ENCODE measurements around the gene CRAT. TPM values are rescaled to one million over a fixed set of nuclear protein-coding genes. Genes with fewer than 3 reads are reported as not detected.
"Not testable (repeated sequence)": the region's sequence is repeated elsewhere in the genome, so short reads cannot be mapped to it uniquely, and the experiment has no call there.

Gene CRAT
- total RNA-seq, 2 donors from 2014 or later: 21.4 to 23.8 TPM

DNA sequence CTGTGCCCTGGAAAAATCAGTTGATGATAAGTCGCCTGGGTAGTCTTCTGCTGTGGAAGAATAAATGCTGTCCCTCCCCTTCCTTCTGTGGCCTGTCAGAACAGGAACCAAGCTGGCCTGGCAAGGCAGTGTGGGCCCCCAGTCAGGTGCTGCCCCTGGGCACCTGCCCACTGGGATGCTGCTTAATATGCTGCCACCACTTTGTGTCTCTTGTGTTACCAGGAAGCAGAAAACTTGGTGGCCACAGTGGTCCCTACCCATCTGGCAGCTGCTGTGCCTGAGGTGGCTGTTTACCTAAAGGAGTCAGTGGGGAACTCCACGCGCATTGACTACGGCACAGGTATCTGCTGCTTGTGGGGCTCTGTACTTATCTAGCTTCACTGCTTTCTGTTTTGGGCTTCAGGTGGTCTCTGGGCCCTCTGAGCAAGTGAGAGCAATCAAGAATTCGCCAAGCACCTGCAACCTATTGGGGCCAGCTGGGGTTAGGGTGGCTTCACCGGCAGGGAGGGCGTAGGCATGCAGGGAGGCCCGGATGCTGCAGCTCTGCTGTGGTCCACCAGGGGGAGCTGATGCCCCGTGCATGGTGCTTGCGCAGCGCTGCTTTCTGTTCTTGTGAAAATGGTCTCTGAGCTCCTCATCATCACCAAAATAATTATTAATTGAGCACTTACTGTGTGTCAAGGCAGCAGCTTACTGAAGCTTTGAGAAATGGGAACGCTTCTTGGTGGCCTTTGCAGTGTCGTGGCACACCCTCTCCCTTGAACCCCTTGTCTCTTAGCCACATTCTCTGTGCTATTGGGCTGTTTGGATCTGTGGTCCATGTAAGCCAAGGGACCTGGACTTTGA lies 20.9 kb upstream of the CRAT start:
- Mint-ChIP-seq H3K27me3 (ENCODE audit: low read depth) (no peaks in the 10 kb centered on the region), H3K9me3 (no peaks in the 10 kb centered on the region), H3K36me3 (ENCODE audit: insufficient read depth in 2 of 2) (peaks cover 0 to 12% of the 10 kb centered on the region in 2 donors), H3K4me1 (ENCODE audit: low read depth) (peaks cover 10% of the 10 kb centered on the region), H3K4me3 (no peak overlapping the region), H3K27ac (peak overlapping the region; percentile 72)
- ATAC-seq (replicated peaks in 1 of 2) (peak; percentile 93 to 98), DNase-seq (peak; percentile 84 to 87)

DNA sequence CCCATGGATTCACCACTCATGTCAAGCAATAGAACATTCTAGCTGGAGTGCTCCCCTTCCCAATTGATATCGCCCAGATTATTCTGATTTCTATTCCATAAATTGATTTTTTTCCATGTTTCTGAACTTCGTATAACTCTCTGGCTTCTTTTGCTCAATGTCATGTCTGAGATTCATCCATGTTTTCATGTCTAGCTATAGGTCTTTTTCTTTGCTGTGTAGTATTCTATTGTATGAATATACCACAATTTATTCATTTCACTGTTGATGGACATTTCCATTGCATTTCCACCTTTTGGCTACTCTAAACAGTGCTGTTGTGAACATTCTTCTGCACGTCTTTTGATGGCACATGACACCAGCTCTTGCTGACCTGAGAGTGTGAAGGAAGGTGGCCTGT lies 20.2 kb upstream of the CRAT start:
- Mint-ChIP-seq H3K4me1 (ENCODE audit: low read depth) (peaks cover 10% of the 10 kb centered on the region), H3K27me3 (ENCODE audit: low read depth) (no peaks in the 10 kb centered on the region), H3K36me3 (ENCODE audit: insufficient read depth in 2 of 2) (peaks cover 0 to 12% of the 10 kb centered on the region in 2 donors), H3K27ac (no peak overlapping the region), H3K9me3 (no peaks in the 10 kb centered on the region), H3K4me3 (no peak overlapping the region)
- DNase-seq: no peak
- no peak for ATAC-seq (replicated peaks in 1 of 2)

DNA sequence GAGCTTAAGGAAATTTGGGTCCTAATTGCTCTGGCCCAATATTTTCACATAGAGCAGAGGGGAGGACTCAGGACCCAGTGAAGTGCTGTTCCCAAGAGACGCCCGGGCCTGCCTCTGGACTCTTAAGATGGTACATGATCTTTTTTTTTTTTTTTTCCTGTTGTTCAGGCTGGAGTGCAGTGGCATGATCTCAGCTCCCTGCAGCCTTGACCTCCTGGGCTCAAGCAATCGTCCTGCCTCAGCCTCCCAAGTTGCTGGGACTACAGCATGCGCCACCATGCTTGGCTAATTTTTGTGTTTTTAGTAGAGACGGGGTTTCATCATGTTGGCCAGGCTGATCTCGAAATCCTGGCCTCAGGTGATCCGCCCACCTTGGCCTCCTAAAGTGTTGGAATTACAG lies 19.7 kb upstream of the CRAT start:
- H3K36me3 Mint-ChIP-seq (ENCODE audit: insufficient read depth in 2 of 2): peaks cover 0 to 12% of the 10 kb centered on the region in 2 donors
- not testable (repeated sequence) for H3K4me3 Mint-ChIP-seq; H3K27ac Mint-ChIP-seq; H3K27me3 Mint-ChIP-seq (ENCODE audit: low read depth); H3K9me3 Mint-ChIP-seq; H3K4me1 Mint-ChIP-seq (ENCODE audit: low read depth); ATAC-seq (replicated peaks in 1 of 2); DNase-seq

DNA sequence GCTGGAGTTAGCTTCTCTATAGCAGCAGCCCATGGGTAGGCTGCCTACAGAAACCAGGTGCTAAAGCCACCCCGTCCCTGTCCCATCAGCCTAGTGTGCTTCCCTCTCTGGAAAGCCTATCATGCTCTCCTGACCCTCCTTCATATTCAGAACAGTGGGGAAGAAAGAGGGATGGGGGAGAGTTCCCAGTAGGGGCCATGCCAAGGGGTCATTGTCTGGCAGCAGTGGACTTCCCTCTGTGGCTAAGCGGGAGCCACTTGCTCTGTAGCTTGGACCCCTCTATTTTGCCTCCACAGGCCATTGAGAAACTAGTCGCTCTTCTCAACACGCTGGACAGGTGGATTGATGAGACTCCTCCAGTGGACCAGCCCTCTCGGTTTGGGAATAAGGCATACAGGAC lies 18.1 kb upstream of the CRAT start:
- Mint-ChIP-seq H3K9me3 (no peaks in the 10 kb centered on the region), H3K4me3 (no peak overlapping the region), H3K27ac (no peak overlapping the region), H3K27me3 (ENCODE audit: low read depth) (no peaks in the 10 kb centered on the region), H3K4me1 (ENCODE audit: low read depth) (peaks cover 10% of the 10 kb centered on the region), H3K36me3 (ENCODE audit: insufficient read depth in 2 of 2) (peaks cover 0 to 11% of the 10 kb centered on the region in 2 donors)
- DNase-seq (no peak), ATAC-seq (replicated peaks in 1 of 2) (no peak)

DNA sequence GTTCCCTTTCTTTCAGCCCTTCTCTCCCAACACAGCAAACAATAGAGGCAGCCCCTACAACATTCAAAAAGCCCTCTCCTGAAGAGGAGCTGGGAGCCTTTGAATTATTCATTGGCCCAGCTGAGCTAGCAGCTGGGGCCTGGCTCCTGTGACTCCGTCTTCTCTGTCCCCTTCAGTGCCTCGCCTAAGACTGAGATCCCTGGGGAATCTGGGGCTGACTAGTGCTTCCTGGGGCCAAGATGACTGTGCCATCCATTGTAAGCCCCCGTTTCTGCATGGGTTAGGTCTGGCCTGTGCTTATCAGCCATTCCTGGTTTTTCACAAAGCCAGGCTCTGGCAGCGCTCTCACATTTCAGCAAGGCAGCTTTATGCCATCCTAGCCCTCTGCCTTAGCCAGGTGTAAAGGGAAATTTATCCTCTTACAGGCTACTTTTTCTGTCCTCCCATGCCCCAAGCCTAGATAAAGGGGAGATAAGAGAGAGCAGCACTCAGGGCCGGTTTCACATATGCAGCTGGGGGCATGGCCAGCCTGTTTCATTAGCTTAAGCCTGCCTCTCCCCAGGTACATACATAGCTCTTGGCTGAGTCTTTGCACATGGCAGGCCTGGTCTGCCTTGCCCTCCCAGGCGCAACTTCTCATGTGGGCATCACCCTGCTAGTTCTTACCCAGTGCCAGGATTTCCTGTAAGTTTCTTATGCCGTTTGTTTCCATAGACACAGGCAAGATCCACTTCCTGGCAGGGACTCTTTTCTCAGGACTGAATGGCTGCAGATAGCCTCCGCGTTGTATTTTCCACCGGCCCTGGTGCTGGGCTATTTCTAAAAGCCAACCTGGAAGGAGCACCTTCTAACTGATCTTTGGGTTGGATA lies 16.4 kb upstream of the CRAT start:
- H3K36me3 Mint-ChIP-seq (ENCODE audit: insufficient read depth in 2 of 2): peaks cover 0 to 11% of the 10 kb centered on the region in 2 donors
- no peaks in the 10 kb centered on the region for H3K27me3 Mint-ChIP-seq (ENCODE audit: low read depth)
- no peak for DNase-seq
- H3K4me1 Mint-ChIP-seq (ENCODE audit: low read depth): peaks cover 9% of the 10 kb centered on the region
- H3K27ac Mint-ChIP-seq: no peak overlapping the region
- no peaks in the 10 kb centered on the region for H3K9me3 Mint-ChIP-seq
- H3K4me3 Mint-ChIP-seq: no peak overlapping the region
- ATAC-seq (replicated peaks in 1 of 2): no peak

DNA sequence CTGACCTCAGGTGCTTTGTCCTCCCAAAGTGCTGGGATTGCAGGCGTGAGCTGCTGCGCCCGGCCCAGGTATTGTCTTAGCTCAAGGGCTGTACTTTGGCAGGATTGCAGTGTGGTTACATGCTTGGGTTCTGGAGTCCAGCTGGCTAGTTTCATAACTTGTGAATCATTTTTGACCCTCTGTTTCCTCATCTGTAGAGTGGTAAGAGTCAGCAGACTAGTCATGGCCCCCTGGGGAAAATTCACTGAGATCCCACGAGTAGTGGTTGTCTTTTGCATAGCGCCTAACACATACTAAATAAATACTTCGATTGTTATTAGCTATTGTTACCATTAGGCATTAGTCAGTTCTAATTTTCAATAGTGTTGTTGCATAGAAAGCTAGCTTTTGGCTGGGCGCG lies 14.9 kb upstream of the CRAT start:
- H3K9me3 Mint-ChIP-seq: no peaks in the 10 kb centered on the region
- no peaks in the 10 kb centered on the region for H3K27me3 Mint-ChIP-seq (ENCODE audit: low read depth)
- H3K4me1 Mint-ChIP-seq (ENCODE audit: low read depth): no peaks in the 10 kb centered on the region
- no peak overlapping the region for H3K4me3 Mint-ChIP-seq
- ATAC-seq (replicated peaks in 1 of 2) (no peak), DNase-seq (no peak)
- peaks cover 0 to 4% of the 10 kb centered on the region in 2 donors for H3K36me3 Mint-ChIP-seq (ENCODE audit: insufficient read depth in 2 of 2)
- no peak overlapping the region for H3K27ac Mint-ChIP-seq

DNA sequence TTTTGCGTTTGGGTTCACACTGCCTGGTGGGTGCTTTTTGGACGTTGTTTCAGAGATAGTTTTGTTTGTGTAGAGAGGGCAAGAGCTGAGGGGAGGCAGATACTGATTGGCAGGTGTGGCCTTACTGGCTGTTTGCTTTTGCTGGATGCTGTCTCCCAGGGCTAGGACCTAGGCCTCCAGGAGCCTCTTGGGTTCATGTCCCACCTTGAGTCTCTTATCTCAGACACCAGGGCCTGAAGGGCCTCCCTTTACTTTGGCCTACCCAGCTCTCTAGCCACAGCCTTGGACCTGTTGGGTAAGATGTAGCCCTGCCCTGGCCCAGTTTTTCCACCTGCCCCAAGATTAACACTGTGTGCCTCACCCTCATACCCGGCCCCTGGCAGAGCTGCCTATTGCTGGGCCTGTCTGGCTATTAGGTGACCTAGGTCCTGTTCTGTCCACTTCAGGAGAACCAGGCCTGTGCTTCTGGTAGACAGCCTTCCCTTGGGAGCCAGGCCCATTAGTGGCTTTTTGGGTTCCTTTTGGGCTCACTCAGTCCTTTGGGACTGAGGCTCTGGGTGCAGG lies 14.0 kb upstream of the CRAT start:
- no peak for ATAC-seq (replicated peaks in 1 of 2)
- no peak for DNase-seq
- peaks cover 0 to 4% of the 10 kb centered on the region in 2 donors for H3K36me3 Mint-ChIP-seq (ENCODE audit: insufficient read depth in 2 of 2)
- H3K27ac Mint-ChIP-seq: no peak overlapping the region
- H3K4me3 Mint-ChIP-seq: no peak overlapping the region
- no peaks in the 10 kb centered on the region for H3K9me3 Mint-ChIP-seq
- H3K4me1 Mint-ChIP-seq (ENCODE audit: low read depth): peaks cover 3% of the 10 kb centered on the region
- H3K27me3 Mint-ChIP-seq (ENCODE audit: low read depth): no peaks in the 10 kb centered on the region

DNA sequence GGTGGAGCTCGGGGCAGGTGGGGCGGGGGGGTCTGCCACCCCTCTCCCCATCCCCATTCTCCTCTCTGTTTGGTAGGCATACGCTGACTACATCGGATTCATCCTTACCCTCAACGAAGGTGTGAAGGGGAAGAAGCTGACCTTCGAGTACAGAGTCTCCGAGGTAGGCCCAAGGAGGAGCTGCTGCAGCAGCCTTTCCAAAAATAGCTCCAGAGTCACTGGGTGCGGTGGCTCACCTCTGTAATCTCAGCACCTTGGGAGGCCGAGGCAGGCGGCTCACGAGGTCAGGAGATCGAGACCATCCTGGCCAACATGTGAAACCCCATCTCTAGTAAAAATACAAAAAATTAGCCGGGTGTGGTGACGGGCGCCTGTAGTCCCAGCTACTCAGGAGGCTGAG lies 12.4 kb upstream of the CRAT start:
- not testable (repeated sequence) for H3K9me3 Mint-ChIP-seq; ATAC-seq (replicated peaks in 1 of 2); H3K36me3 Mint-ChIP-seq (ENCODE audit: insufficient read depth in 2 of 2); H3K27me3 Mint-ChIP-seq (ENCODE audit: low read depth); H3K4me1 Mint-ChIP-seq (ENCODE audit: low read depth); DNase-seq; H3K27ac Mint-ChIP-seq; H3K4me3 Mint-ChIP-seq

DNA sequence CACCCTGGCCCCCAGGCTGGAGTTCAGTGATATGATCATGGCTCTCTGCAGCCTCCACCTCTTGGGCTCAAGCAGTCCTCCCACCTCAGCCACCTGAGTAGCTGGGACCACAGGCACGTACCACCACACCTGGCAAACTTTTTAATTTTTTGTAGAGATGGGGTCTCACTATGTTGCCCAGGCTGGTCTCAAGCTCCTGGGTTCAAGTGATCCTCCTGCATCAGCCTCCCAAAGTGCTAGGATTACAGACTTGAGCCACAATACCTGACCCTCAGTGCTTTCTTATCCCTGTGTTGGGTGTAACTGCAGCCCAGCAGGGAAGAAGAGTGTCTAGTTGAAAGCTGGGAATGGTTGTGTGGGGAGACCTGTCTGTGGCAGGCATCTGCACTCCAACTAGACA lies 11.5 kb upstream of the CRAT start:
- no peaks in the 10 kb centered on the region for H3K9me3 Mint-ChIP-seq
- H3K4me3 Mint-ChIP-seq: no peak overlapping the region
- no peaks in the 10 kb centered on the region for H3K27me3 Mint-ChIP-seq (ENCODE audit: low read depth)
- no peak for ATAC-seq (replicated peaks in 1 of 2)
- H3K4me1 Mint-ChIP-seq (ENCODE audit: low read depth): peaks cover 4% of the 10 kb centered on the region
- H3K36me3 Mint-ChIP-seq (ENCODE audit: insufficient read depth in 2 of 2): peaks cover 0 to 2% of the 10 kb centered on the region in 2 donors
- DNase-seq: no peak
- H3K27ac Mint-ChIP-seq: no peak overlapping the region

DNA sequence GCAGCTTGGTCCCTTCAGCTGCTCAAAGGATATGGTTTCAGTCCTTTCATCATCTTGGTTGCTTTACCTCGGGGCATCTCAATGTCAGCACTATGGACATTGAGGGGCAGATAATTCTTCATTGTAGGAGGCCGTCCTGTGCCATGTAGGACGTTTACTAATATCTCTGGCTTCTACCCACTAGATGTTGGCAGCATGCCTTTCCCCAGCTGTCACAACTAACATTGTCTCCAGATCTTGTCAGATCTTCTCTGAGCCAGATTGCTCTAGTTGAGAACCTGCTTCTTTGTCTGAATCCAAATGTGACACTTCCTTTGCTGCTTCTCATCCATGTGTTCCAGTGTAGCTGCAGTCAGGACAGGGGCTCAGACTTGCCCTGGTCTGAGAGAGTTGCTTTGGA lies 10.9 kb upstream of the CRAT start:
- Mint-ChIP-seq H3K4me3 (no peak overlapping the region), H3K9me3 (no peaks in the 10 kb centered on the region), H3K27me3 (ENCODE audit: low read depth) (no peaks in the 10 kb centered on the region), H3K36me3 (ENCODE audit: insufficient read depth in 2 of 2) (peaks cover 0 to 2% of the 10 kb centered on the region in 2 donors), H3K27ac (no peak overlapping the region), H3K4me1 (ENCODE audit: low read depth) (peaks cover 4% of the 10 kb centered on the region)
- ATAC-seq (replicated peaks in 1 of 2) (no peak), DNase-seq (no peak)

DNA sequence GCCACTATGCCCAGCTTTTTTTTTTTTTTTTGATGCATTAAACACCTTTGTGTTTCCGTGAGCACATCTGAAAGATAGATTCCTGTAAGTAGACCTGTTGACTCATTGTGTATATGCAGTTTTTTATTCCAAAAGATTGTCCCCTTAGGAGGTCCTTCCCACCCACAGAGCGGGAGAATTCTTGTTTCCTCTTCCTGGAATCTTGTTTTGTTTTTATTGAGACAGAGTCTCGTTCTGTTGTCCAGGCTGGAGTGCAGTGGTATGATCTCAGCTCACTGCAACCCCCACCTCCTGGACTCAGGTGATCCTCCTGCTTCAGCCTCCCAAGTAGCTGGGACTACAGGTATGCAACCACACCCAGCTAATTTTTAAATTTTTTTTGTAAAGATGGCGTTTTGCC lies 8.2 kb upstream of the CRAT start:
- no peak for ATAC-seq (replicated peaks in 1 of 2)
- DNase-seq: no peak
- Mint-ChIP-seq H3K4me1 (ENCODE audit: low read depth) (peaks cover 21% of the 10 kb centered on the region), H3K9me3 (no peaks in the 10 kb centered on the region), H3K36me3 (ENCODE audit: insufficient read depth in 2 of 2) (peaks cover 0 to 2% of the 10 kb centered on the region in 2 donors), H3K27me3 (ENCODE audit: low read depth) (no peaks in the 10 kb centered on the region), H3K27ac (no peak overlapping the region), H3K4me3 (no peak overlapping the region)

DNA sequence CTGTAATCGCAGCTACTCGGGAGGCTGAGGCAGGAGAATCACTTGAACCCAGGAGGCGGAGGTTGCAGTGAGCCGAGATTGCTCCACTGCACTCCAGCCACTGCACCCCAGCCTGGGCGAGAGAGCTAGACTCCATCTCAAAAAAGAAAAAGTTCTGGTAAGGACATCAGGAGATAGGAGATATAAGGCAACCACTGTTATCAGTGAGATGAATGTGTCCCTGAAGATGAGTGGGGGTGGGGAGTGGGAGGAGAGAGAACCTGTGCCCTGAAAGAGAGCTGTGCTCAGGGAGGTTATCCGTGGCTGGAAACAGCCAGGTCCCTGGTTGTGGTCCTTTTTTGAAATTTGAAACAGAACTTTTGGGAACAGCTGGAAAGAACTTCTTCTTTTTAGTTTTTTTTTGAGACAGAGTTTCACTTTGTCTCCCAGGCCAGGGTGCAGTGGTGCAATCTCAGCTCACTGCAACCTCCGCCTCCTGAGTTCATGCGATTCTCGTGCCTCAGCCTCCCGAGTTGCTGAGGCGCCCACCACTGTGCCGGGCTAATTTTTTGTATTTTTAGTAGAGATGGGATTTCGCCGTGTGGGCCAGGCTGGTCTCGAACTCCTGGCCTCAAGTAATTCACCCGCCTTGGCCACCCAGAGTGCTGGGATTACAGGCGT lies 3.2 kb upstream of the CRAT start:
- Mint-ChIP-seq H3K9me3 (no peaks in the 10 kb centered on the region), H3K4me3 (no peak overlapping the region), H3K27me3 (ENCODE audit: low read depth) (no peaks in the 10 kb centered on the region), H3K4me1 (ENCODE audit: low read depth) (peaks cover 38% of the 10 kb centered on the region), H3K27ac (no peak overlapping the region), H3K36me3 (ENCODE audit: insufficient read depth in 2 of 2) (no peaks in the 10 kb centered on the region)
- DNase-seq: no peak
- no peak for ATAC-seq (replicated peaks in 1 of 2)

DNA sequence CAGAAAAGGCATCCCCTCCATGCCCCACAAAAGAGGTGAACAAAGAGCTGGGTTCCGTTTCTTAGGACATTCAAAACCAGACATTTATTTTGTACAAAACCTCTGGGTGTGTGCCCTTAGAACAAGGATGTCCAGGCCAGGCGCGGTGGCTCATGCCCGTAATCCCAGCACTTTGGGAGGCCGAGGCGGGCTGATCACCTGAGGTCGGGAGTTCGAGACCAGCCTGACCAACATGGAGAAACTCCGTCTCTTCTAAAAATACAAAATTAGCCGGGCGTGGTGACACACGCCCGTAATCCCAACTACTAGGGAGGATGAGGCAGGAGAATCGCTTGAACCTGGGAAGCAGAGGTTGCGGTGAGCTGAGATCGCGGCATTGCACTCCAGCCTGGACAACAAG lies 1.9 kb upstream of the CRAT start:
- H3K9me3 Mint-ChIP-seq; H3K27me3 Mint-ChIP-seq (ENCODE audit: low read depth); ATAC-seq (replicated peaks in 1 of 2); DNase-seq; H3K36me3 Mint-ChIP-seq (ENCODE audit: insufficient read depth in 2 of 2); H3K27ac Mint-ChIP-seq: not testable (repeated sequence)
- peak overlapping the region; percentile 94 to 98 for H3K4me3 Mint-ChIP-seq
- H3K4me1 Mint-ChIP-seq (ENCODE audit: low read depth): peaks cover 41% of the 10 kb centered on the region
